B cell (primary cell): ENCODE data around the gene TOB2. TPM values are rescaled to one million over a fixed set of nuclear protein-coding genes. Genes with fewer than 3 reads are reported as not detected.

ENCODE experiments used
- ATAC-seq: fragments of 200-7000 bp; cut with Tn5 transposase; one replicate; pipeline ENCODE4 v1.10.0; 2021; ENCODE audit warnings: low read depth, mild to moderate bottlenecking, moderate number of reproducible peaks, moderate library complexity
- CTCF ChIA-PET: fragments of 350-600 bp; sonication (Branson Sonifier 250); formaldehyde crosslinking; loops from one replicate; lab custom pipeline; 2021; ENCODE audit warnings: antibody characterized with exemption, inconsistent platforms; lab: Charles Lee
- POLR2A ChIA-PET: fragments of 350-600 bp; sonication (Branson Sonifier 250); formaldehyde crosslinking; loops from one replicate; lab custom pipeline; 2021; ENCODE audit warnings: antibody characterized with exemption; lab: Charles Lee
- DNase-seq: peaks from one replicate; pipeline ENCODE4 v3.0.0; 2013
- H2AFZ ChIP-seq: 2 replicates; pipeline ENCODE4 v1.6.1; 2012; ENCODE audit warnings: mild to moderate bottlenecking, low read depth, low read length; ENCODE audit not compliant: insufficient read depth, poor library complexity, severe bottlenecking
- H3K27ac ChIP-seq, 2 donors: 1 replicate in 1 of 2; 2 replicates in 1 of 2; pipeline ENCODE4 v1.5.1; 2012 to 2013; ENCODE audit warnings: low read length in 2 of 2, mild to moderate bottlenecking in 2 of 2, moderate library complexity in 1 of 2
- H3K27me3 ChIP-seq, 4 experiments: fragments of 200-600 bp in 1 of 4; sonication (generic) in 1 of 4; replicated peaks in 1 of 4; 1 replicate in 2 of 4; 2 replicates in 2 of 4; pipeline versions ENCODE4 v1.6.1 to v1.7.0; 2013 to 2016; ENCODE audit warnings: low read length in 3 of 4, mild to moderate bottlenecking in 2 of 4, mixed read lengths in 1 of 4, moderate library complexity in 1 of 4; ENCODE audit not compliant: insufficient read depth in 4 of 4, control insufficient read depth in 3 of 4; ENCODE audit errors: control extremely low read depth in 1 of 4
- H3K36me3 ChIP-seq, 2 experiments: replicated peaks in 1 of 2; 1 replicate in 1 of 2; 2 replicates in 1 of 2; pipeline versions ENCODE4 v1.6.1 to v1.7.1; 2013; ENCODE audit warnings: low read length in 1 of 2; ENCODE audit not compliant: insufficient read depth in 2 of 2, control insufficient read depth in 1 of 2; ENCODE audit errors: control extremely low read depth in 1 of 2, extremely low read depth in 1 of 2
- H3K4me1 ChIP-seq, 2 donors: fragments of 200-600 bp in 1 of 2; sonication (generic) in 1 of 2; 1 replicate in 1 of 2; 2 replicates in 1 of 2; pipeline versions ENCODE4 v1.5.1 to v1.6.1; 2013 to 2017; ENCODE audit warnings: low read length in 2 of 2; ENCODE audit not compliant: control insufficient read depth in 2 of 2, insufficient read depth in 2 of 2
- H3K4me2 ChIP-seq: replicated peaks from 2 replicates; pipeline ENCODE3; 2012; ENCODE audit warnings: mild to moderate bottlenecking, low read depth, low read length; ENCODE audit not compliant: poor library complexity, severe bottlenecking
- H3K4me3 ChIP-seq, 5 experiments: fragments of 200-600 bp in 1 of 5; sonication (generic) in 1 of 5; 1 replicate in 3 of 5; 2 replicates in 2 of 5; pipeline versions ENCODE4 v1.5.1 to v1.7.0; 2011 to 2016; ENCODE audit warnings: low read length in 4 of 5, mild to moderate bottlenecking in 4 of 5, low read depth in 2 of 5, control low read depth in 1 of 5, moderate library complexity in 1 of 5; ENCODE audit not compliant: insufficient read depth in 1 of 5; ENCODE audit errors: control extremely low read depth in 1 of 5, extremely low read depth in 1 of 5
- H3K79me2 ChIP-seq: fragments of 200-600 bp; sonication (generic); one replicate; pipeline ENCODE4 v1.6.0; 2016; ENCODE audit warnings: low read length; ENCODE audit not compliant: control insufficient read depth, insufficient read depth
- H3K9ac ChIP-seq: fragments of 200-600 bp; sonication (generic); 2 replicates; pipeline ENCODE4 v1.6.1; 2017; ENCODE audit warnings: mild to moderate bottlenecking, low read length, moderate library complexity
- H3K9me3 ChIP-seq, 3 donors: one replicate each; pipeline versions ENCODE4 v1.6.1 to v1.7.1; 2013; ENCODE audit warnings: low read length in 2 of 3; ENCODE audit not compliant: control insufficient read depth in 2 of 3, insufficient read depth in 1 of 3; ENCODE audit errors: control extremely low read depth in 1 of 3
- H4K20me1 ChIP-seq: 2 replicates; pipeline ENCODE4 v1.6.0; 2012; ENCODE audit warnings: mild to moderate bottlenecking, low read length; ENCODE audit not compliant: insufficient read depth, control insufficient read depth, poor library complexity, severe bottlenecking
- H3K27ac Mint-ChIP-seq: one replicate; pipeline ENCODE4 v1.8.0; 2021; ENCODE audit warnings: mixed read lengths
- H3K27me3 Mint-ChIP-seq: one replicate; pipeline ENCODE4 v1.8.0; 2021; ENCODE audit warnings: mixed read lengths
- H3K4me1 Mint-ChIP-seq: one replicate; pipeline ENCODE4 v1.8.0; 2021; ENCODE audit warnings: mixed read lengths
- H3K4me3 Mint-ChIP-seq: one replicate; pipeline ENCODE4 v1.8.0; 2021; ENCODE audit warnings: mixed read lengths
- H3K9me3 Mint-ChIP-seq: one replicate; pipeline ENCODE4 v1.8.0; 2022; ENCODE audit warnings: mixed read lengths; ENCODE audit not compliant: insufficient read depth
- EZH2 ChIP-seq: IDR thresholded peaks from 2 replicates; pipeline ENCODE4 v1.6.1; 2012; ENCODE audit warnings: borderline replicate concordance, low read depth, mild to moderate bottlenecking, moderate library complexity, low read length; ENCODE audit not compliant: insufficient read depth, poor library complexity, severe bottlenecking
- WGBS: methylation state at CpG from one replicate; pipeline ENCODE4 v1.1.5; 2013; ENCODE audit warnings: missing lambda C conversion rate; ENCODE audit not compliant: insufficient coverage; 5-methylcytosine and 5-hydroxymethylcytosine counted together
- intact Hi-C: fragments of 100-400 bp; cut with micrococcal nuclease; formaldehyde crosslinking; loops from one replicate; pipeline ENCODE4 v1.10.0; 2022
- polyA plus RNA-seq: library from polyadenylated mRNA; depleted of rRNA; stranded (reverse); fragments of >200 nt; gene quantifications from 2 replicates; pipeline ENCODE4 v1.2.3, GENCODE V29; 2012
- total RNA-seq, 2 donors: library from RNA; stranded (reverse); fragments of 120-200 nt in 1 of 2; gene quantifications; 1 replicate in 1 of 2; 2 replicates in 1 of 2; pipeline versions ENCODE4 v1.2.3 to v1.2.4, GENCODE V29; 2013 to 2022
- TF ChIP-seq, protein P1 (sequence below): fragments of 200-600 bp; IDR thresholded peaks from one replicate; pipeline ENCODE4 v1.8.0; 2022; ENCODE audit warnings: antibody characterized with exemption, mild to moderate bottlenecking

The TOB2 gene
- total and polyA plus RNA-seq, 2 donors (not counting 1 experiment from before 2014, with no cell fraction given): 40.4 to 56.0 TPM

DNA sequence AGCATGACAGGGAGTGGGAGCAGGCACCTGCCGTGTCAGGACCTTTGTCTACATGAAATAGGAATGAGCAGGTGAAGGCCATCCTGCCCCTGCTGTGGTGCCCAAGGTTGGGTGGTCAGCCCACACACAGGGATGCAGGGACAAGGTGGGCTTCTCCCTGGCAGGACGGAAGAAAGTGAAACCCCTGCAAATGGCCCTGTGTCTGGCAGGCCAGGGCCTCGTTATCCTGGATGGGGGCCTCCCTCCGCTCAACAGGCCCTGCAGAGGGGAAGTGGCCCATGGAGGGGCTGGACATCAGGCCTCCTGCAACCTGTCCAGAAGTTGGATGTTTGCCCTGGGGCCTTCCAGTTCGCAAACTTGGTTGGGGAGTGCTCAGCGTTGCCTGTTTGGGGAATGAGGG lies 14.9 kb downstream of the TOB2 start:
- Histone ChIP-seq H4K20me1 (peaks cover 50% of the 10 kb centered on the region), H3K4me1 (peaks cover 0 to 4% of the 10 kb centered on the region in 2 donors)

DNA sequence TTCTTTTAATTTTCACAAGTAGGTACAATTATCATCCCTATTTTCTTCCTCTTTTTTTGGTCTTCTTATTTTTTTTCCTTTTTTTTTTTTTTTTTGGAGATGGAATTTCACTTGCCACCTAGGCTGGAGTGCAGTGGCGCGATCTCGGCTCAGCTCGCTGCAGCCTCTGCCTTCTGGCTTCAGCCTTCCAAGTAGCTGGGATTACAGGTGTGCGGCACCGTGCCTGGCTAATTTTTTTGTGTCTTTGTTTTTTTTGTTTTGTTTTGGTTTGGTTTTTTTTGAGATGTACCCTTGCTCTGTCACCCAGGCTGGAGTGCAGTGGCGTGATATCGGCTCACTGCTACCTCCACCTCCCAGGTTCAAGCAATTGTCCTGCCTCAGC lies 16.7 kb downstream of the TOB2 start:
- no peaks in the 10 kb centered on the region for H3K27me3 ChIP-seq
- ChIA-PET POLR2A (no interaction called here), CTCF (interaction anchor here (0.9 kb wide), 1 partner anchor 75 kb away, joined by 3 read pairs; no protein-coding TSS in a partner anchor)
- H3K36me3 ChIP-seq: peaks cover 0 to 34% of the 10 kb centered on the region in 2 experiments
- H3K4me1 Mint-ChIP-seq: peaks cover 24% of the 10 kb centered on the region
- H3K27me3 Mint-ChIP-seq: no peaks in the 10 kb centered on the region
- H3K4me1 ChIP-seq: peaks cover 7 to 11% of the 10 kb centered on the region in 2 donors
- intact Hi-C loops: no loop called here
- H3K4me3 ChIP-seq: no peak overlapping the region
- H3K9ac ChIP-seq: no peak overlapping the region
- peaks cover 69% of the 10 kb centered on the region for H3K79me2 ChIP-seq
- ATAC-seq (no peak), DNase-seq (no peak)
- H2AFZ ChIP-seq: no peak overlapping the region
- H3K27ac Mint-ChIP-seq: no peak overlapping the region
- H3K4me2 ChIP-seq: no peak overlapping the region
- H3K27ac ChIP-seq: no peak overlapping the region
- 94% methylated on average over 6 of the region's 8 CpGs for WGBS
- no peaks in the 10 kb centered on the region for H3K9me3 Mint-ChIP-seq
- no peak overlapping the region for H3K4me3 Mint-ChIP-seq
- TF ChIP-seq, protein P1, sequence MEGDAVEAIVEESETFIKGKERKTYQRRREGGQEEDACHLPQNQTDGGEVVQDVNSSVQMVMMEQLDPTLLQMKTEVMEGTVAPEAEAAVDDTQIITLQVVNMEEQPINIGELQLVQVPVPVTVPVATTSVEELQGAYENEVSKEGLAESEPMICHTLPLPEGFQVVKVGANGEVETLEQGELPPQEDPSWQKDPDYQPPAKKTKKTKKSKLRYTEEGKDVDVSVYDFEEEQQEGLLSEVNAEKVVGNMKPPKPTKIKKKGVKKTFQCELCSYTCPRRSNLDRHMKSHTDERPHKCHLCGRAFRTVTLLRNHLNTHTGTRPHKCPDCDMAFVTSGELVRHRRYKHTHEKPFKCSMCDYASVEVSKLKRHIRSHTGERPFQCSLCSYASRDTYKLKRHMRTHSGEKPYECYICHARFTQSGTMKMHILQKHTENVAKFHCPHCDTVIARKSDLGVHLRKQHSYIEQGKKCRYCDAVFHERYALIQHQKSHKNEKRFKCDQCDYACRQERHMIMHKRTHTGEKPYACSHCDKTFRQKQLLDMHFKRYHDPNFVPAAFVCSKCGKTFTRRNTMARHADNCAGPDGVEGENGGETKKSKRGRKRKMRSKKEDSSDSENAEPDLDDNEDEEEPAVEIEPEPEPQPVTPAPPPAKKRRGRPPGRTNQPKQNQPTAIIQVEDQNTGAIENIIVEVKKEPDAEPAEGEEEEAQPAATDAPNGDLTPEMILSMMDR: no peak
- TF ChIP-seq EZH2: no peak
- peaks cover 33% of the 10 kb centered on the region for H4K20me1 ChIP-seq
- H3K9me3 ChIP-seq: no peaks in the 10 kb centered on the region

More for the DNA sequence above, 14.9 kb downstream of the TOB2 start:
- Mint-ChIP-seq H3K27me3 (no peaks in the 10 kb centered on the region), H3K4me3 (no peak overlapping the region), H3K27ac (no peak overlapping the region), H3K9me3 (no peaks in the 10 kb centered on the region), H3K4me1 (peaks cover 16% of the 10 kb centered on the region)
- no peak overlapping the region for H3K4me3 ChIP-seq
- H3K4me2 ChIP-seq: no peak overlapping the region
- no peak for TF ChIP-seq EZH2
- TF ChIP-seq, protein P1: no peak
- intact Hi-C loops: no loop called here
- peaks cover 2 to 46% of the 10 kb centered on the region in 2 experiments for H3K36me3 ChIP-seq
- ATAC-seq (no peak), DNase-seq (no peak)
- CTCF ChIA-PET: no interaction called here
- H2AFZ ChIP-seq: no peak overlapping the region
- H3K9ac ChIP-seq: no peak overlapping the region
- H3K79me2 ChIP-seq: peaks cover 74% of the 10 kb centered on the region
- WGBS: 94% methylated on average over 4 of the region's 6 CpGs
- H3K27ac ChIP-seq: no peak overlapping the region
- no peaks in the 10 kb centered on the region for H3K27me3 ChIP-seq
- H3K9me3 ChIP-seq: no peaks in the 10 kb centered on the region
- POLR2A ChIA-PET: no interaction called here
